ENCODE data around the gene RANBP3L.
A peak's percentile ranks its signal among the peaks of the same experiment; 100 is the strongest.

Gene RANBP3L

DNA sequence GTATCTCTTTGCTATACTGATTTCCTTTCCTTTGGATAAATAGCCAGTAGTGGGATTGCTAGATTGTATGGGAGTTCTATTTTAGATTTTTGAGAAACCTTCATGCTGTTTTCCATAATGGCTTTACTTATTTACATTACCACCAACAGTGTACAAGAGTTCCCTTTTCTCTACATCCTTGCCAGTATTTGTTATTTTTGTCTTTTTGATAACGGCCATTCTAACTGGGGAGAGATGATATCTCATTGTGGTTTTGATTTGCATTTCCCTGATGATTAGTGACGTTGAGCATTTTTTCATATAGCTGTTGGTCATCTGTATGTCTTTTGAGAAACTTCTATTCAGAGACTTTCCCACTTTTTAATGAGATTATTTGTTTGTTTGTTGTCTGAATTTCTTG is 85.8 kb downstream of the RANBP3L start:
- no peak for TF ChIP-seq CTCF (IDR thresholded peaks at IDR 0.05; ENCODE audit: insufficient read depth, low read length, poor library complexity, severe bottlenecking)
- DNase-seq (ENCODE audit: extremely low read depth, insufficient read length): no peak
- Histone ChIP-seq H3K27me3 (replicated peaks; ENCODE audit: control insufficient read depth, insufficient read depth, low read length) (no peaks in the 10 kb centered on the region), H3K36me3 (ENCODE audit: control insufficient read depth, insufficient read depth, low read length) (no peaks in the 10 kb centered on the region), H3K4me3 (replicated peaks; ENCODE audit: low read depth, low read length) (no peak overlapping the region)

DNA sequence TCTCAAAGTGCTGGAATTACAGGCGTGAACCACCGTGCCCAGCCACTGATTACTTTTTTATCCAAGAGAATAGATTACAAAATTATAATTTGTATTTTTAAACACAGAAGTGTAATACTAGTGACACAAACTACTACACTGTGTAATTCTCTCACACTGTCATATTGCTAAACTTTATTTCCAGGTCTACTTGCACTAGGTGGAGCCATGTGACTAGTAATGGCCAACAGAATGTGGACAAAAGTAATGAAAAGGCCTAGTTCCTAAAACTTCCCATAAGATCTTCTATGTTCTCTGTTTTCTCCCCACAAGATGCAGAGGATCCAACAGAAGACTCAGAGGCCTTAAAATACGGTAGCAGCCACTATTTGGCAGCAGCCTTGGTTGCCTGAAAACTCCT is 87.3 kb downstream of the RANBP3L start:
- no peak overlapping the region for H3K4me3 ChIP-seq (replicated peaks; ENCODE audit: low read depth, low read length)
- H3K27me3 ChIP-seq (replicated peaks; ENCODE audit: control insufficient read depth, insufficient read depth, low read length): no peaks in the 10 kb centered on the region
- DNase-seq (ENCODE audit: extremely low read depth, insufficient read length): no peak
- H3K36me3 ChIP-seq (ENCODE audit: control insufficient read depth, insufficient read depth, low read length): no peaks in the 10 kb centered on the region
- peak; percentile 14 for TF ChIP-seq CTCF (IDR thresholded peaks at IDR 0.05; ENCODE audit: insufficient read depth, low read length, poor library complexity, severe bottlenecking)

DNA sequence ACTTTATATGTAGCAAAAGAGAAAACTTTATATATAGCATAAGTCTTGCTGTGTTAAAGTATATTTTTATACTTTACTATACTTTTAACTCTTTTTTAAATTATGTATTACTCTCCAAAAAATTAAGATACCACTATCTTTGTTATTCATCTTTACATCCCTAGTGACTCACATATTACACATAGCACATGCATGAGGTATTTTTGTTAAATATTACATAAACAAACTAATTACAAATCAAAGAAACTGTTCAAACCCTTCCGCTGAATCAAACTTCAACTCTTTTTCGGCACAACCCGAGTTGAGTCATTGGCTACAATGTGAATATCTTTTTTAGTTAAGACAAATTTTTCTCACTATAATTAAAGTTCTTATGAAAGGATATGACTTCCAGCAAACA is 92.0 kb downstream of the RANBP3L start:
- H3K27me3 ChIP-seq (replicated peaks; ENCODE audit: control insufficient read depth, insufficient read depth, low read length): no peaks in the 10 kb centered on the region
- H3K4me3 ChIP-seq (replicated peaks; ENCODE audit: low read depth, low read length): no peak overlapping the region
- H3K36me3 ChIP-seq (ENCODE audit: control insufficient read depth, insufficient read depth, low read length): no peaks in the 10 kb centered on the region
- DNase-seq (ENCODE audit: extremely low read depth, insufficient read length): no peak
- no peak for TF ChIP-seq CTCF (IDR thresholded peaks at IDR 0.05; ENCODE audit: insufficient read depth, low read length, poor library complexity, severe bottlenecking)

DNA sequence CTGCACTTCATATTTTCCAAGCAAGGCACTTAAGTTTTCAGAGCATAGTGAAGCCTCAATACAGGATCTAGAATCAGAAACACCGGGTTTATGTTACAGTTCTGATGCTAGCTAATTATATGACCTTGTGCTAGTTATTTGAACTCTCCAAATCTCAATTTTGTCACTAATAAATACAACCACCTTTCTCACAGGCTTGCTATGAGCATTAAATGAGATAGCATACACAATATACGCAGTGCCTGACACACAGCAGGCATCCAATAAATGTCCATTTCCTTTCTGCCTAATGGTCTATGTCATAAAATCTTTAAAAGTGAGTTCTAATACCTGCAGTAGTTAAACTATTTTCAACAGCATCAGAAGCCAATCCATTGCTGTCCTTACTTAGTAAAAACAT is 92.9 kb downstream of the RANBP3L start:
- no peak overlapping the region for H3K4me3 ChIP-seq (replicated peaks; ENCODE audit: low read depth, low read length)
- no peaks in the 10 kb centered on the region for H3K27me3 ChIP-seq (replicated peaks; ENCODE audit: control insufficient read depth, insufficient read depth, low read length)
- no peak for DNase-seq (ENCODE audit: extremely low read depth, insufficient read length)
- no peaks in the 10 kb centered on the region for H3K36me3 ChIP-seq (ENCODE audit: control insufficient read depth, insufficient read depth, low read length)
- no peak for TF ChIP-seq CTCF (IDR thresholded peaks at IDR 0.05; ENCODE audit: insufficient read depth, low read length, poor library complexity, severe bottlenecking)

- no peak for TF ChIP-seq CTCF (IDR thresholded peaks at IDR 0.05; ENCODE audit: insufficient read depth, low read length, poor library complexity, severe bottlenecking)
- H3K27me3 ChIP-seq (replicated peaks; ENCODE audit: control insufficient read depth, insufficient read depth, low read length): no peaks in the 10 kb centered on the region
- DNase-seq (ENCODE audit: extremely low read depth, insufficient read length): no peak
- no peaks in the 10 kb centered on the region for H3K36me3 ChIP-seq (ENCODE audit: control insufficient read depth, insufficient read depth, low read length)
- H3K4me3 ChIP-seq (replicated peaks; ENCODE audit: low read depth, low read length): no peak overlapping the region
These were observed 94.8 kb downstream of the RANBP3L start for GRCh38 chr5:36206913-36207312.

GRCh38 chr5:36205329-36205728 is 96.4 kb downstream of the RANBP3L start:
- Histone ChIP-seq H3K4me3 (replicated peaks; ENCODE audit: low read depth, low read length) (no peak overlapping the region), H3K36me3 (ENCODE audit: control insufficient read depth, insufficient read depth, low read length) (no peaks in the 10 kb centered on the region), H3K27me3 (replicated peaks; ENCODE audit: control insufficient read depth, insufficient read depth, low read length) (no peaks in the 10 kb centered on the region)
- no peak for TF ChIP-seq CTCF (IDR thresholded peaks at IDR 0.05; ENCODE audit: insufficient read depth, low read length, poor library complexity, severe bottlenecking)
- DNase-seq (ENCODE audit: extremely low read depth, insufficient read length): no peak
